RWPE2 (cell line): ENCODE data around the gene SMAD7.

Source experiments
- ATAC-seq: fragments of 200-7000 bp; cut with Tn5 transposase; 3 replicates; pipeline ENCODE4 v1.9.1; 2021; ENCODE audit warnings: low read depth
- DNase-seq: peaks from one replicate; pipeline ENCODE4 v3.0.0-alpha.2; 2020; ENCODE audit warnings: low spot score
- H3K27ac ChIP-seq: fragments of 450-650 bp; 2 replicates; pipeline ENCODE4 v1.5.1; 2017; ENCODE audit warnings: mild to moderate bottlenecking; ENCODE audit not compliant: poor library complexity, severe bottlenecking
- H3K27me3 ChIP-seq: fragments of 250-450 bp; sonication (Bioruptor Pico); 2 replicates; pipeline ENCODE4 v1.5.1; 2021; ENCODE audit warnings: mild to moderate bottlenecking, moderate library complexity; ENCODE audit not compliant: insufficient read depth, poor library complexity, severe bottlenecking
- H3K36me3 ChIP-seq: fragments of 250-450 bp; sonication (Bioruptor Pico); 2 replicates; pipeline ENCODE4 v1.5.1; 2020; ENCODE audit warnings: low read depth, mild to moderate bottlenecking, moderate library complexity
- H3K4me1 ChIP-seq: fragments of 250-450 bp; sonication (Bioruptor Pico); 2 replicates; pipeline ENCODE4 v1.5.1; 2021; ENCODE audit warnings: mild to moderate bottlenecking, moderate library complexity; ENCODE audit not compliant: insufficient read depth, poor library complexity, severe bottlenecking
- H3K4me3 ChIP-seq: fragments of 250-450 bp; sonication (Bioruptor Pico); 2 replicates; pipeline ENCODE4 v1.5.1; 2021; ENCODE audit warnings: mild to moderate bottlenecking, moderate library complexity; ENCODE audit not compliant: severe bottlenecking
- H3K9me3 ChIP-seq: fragments of 250-450 bp; sonication (Bioruptor Pico); 2 replicates; pipeline ENCODE4 v1.5.1; 2021; ENCODE audit warnings: mild to moderate bottlenecking, moderate library complexity; ENCODE audit not compliant: severe bottlenecking
- TF ChIP-seq, protein P1 (sequence below): fragments of 450-650 bp; IDR thresholded peaks from one replicate; pipeline ENCODE4 v1.5.1; 2017; ENCODE audit warnings: mild to moderate bottlenecking, moderate library complexity; ENCODE audit not compliant: poor library complexity, severe bottlenecking

Gene SMAD7

GRCh38 chr18:48896326-48896874, 54.4 kb downstream of the SMAD7 start:
- peaks cover 5% of the 10 kb centered on the region for H3K4me1 ChIP-seq
- DNase-seq (no peak), ATAC-seq (no peak)
- no peaks in the 10 kb centered on the region for H3K36me3 ChIP-seq
- H3K4me3 ChIP-seq, result no peak overlapping the region
- peak overlapping the region; percentile 3 for H3K27ac ChIP-seq
- no peaks in the 10 kb centered on the region for H3K9me3 ChIP-seq
- TF ChIP-seq, protein P1, sequence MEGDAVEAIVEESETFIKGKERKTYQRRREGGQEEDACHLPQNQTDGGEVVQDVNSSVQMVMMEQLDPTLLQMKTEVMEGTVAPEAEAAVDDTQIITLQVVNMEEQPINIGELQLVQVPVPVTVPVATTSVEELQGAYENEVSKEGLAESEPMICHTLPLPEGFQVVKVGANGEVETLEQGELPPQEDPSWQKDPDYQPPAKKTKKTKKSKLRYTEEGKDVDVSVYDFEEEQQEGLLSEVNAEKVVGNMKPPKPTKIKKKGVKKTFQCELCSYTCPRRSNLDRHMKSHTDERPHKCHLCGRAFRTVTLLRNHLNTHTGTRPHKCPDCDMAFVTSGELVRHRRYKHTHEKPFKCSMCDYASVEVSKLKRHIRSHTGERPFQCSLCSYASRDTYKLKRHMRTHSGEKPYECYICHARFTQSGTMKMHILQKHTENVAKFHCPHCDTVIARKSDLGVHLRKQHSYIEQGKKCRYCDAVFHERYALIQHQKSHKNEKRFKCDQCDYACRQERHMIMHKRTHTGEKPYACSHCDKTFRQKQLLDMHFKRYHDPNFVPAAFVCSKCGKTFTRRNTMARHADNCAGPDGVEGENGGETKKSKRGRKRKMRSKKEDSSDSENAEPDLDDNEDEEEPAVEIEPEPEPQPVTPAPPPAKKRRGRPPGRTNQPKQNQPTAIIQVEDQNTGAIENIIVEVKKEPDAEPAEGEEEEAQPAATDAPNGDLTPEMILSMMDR, result no peak
- no peaks in the 10 kb centered on the region for H3K27me3 ChIP-seq

DNA sequence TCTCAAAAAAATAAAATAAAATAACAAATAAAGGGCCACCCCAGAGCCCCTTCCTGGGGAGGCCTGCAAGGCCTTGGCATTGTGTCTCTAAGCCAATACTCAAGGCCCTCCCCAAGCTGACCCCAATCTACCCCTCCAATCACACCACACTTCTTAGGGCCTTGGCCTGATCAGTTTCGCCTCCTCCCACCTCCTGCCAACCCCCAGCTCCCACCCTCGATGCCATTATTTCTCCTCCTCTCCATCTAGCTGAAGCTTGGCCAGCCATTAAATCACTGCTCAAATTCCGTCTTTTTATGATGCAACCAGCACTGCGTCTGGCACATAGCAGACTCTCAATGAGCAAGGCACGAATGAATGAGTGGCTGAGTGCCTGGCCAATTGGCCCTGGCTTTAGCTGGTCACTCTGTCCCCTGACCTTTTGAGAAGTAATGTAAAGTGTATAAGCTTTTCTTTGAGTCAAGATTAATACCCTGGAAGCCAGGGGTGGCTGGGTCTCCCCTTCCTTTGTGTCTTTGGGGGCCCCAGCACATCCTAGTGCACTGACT, 55.9 kb downstream of the SMAD7 start:
- no peaks in the 10 kb centered on the region for H3K27me3 ChIP-seq
- no peak for ATAC-seq
- H3K4me3 ChIP-seq, result no peak overlapping the region
- DNase-seq, result no peak
- no peak overlapping the region for H3K27ac ChIP-seq
- H3K36me3 ChIP-seq, result no peaks in the 10 kb centered on the region
- H3K9me3 ChIP-seq, result no peaks in the 10 kb centered on the region
- peaks cover 4% of the 10 kb centered on the region for H3K4me1 ChIP-seq
- TF ChIP-seq, protein P1, result no peak

DNA sequence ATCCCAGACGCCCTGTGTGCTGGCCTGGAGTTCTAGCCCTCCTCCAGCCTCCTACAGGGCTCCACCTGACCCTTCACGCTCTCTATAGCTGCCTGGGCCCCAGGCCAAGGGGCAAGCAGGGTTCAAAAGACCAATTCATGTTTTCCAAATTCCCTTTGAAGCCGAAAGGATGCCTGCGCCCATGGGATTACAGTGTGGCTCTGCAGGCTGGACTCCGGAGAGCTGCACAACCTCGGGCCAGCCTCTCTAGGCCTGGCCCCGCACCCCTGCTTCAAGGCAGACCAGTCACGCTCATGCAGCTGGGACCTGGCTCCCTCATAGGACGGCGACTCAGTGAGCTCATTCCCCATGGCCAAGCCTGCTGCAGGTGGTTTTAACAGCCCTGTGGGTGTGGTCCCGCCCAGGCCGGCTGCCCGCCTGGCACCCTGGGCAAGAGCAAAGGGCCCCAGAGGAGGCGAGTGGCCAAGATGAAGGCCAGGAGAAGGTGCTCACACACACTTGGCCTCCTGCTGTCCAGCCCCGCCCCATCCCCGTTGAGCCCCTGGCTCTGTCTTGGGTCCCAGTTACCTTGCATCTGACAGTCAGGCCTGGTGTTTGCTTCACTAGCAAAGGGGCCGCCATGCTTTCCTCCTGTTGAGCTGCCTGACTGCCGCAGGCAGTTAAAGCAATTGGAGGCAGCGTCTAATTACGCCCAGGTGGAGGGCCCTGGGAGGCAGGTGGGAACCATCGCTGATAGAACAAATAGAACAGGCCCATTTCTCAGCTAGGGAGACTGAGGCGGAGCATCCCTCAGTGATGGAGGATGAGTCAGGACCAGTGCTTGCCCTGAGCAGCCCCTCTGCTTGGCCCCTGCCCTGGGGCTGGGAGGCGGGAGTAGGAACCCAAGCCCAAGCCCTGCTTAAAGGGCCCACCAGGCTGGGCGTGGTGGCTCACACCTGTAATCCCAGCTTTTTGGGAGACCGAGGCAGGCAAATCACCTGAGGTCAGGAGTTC, 56.9 kb downstream of the SMAD7 start:
- DNase-seq (no peak), ATAC-seq (no peak)
- no peak overlapping the region for H3K4me3 ChIP-seq
- H3K27me3 ChIP-seq, result no peaks in the 10 kb centered on the region
- no peaks in the 10 kb centered on the region for H3K9me3 ChIP-seq
- TF ChIP-seq, protein P1, result no peak
- H3K36me3 ChIP-seq, result no peaks in the 10 kb centered on the region
- no peak overlapping the region for H3K27ac ChIP-seq
- peaks cover 4% of the 10 kb centered on the region for H3K4me1 ChIP-seq

- Histone ChIP-seq H3K27me3 (no peaks in the 10 kb centered on the region), H3K4me3 (no peak overlapping the region), H3K9me3 (no peaks in the 10 kb centered on the region), H3K36me3 (no peaks in the 10 kb centered on the region), H3K27ac (no peak overlapping the region), H3K4me1 (peaks cover 4% of the 10 kb centered on the region)
- DNase-seq (no peak), ATAC-seq (no peak)
- TF ChIP-seq, protein P1, result no peak
Observed at GRCh38 chr18:48893061-48893607, 57.6 kb downstream of the SMAD7 start.
